ENCODE measurements around the gene FNBP1. TPM values are rescaled to one million over a fixed set of nuclear protein-coding genes. Genes with fewer than 3 reads are reported as not detected.

FNBP1 gene
- total RNA-seq, 1 donor from 2014 or later, result 38.2 TPM

- DNase-seq, result no peak
Measured at GRCh38 chr9:129858167-129858962, 184.6 kb downstream of the FNBP1 start.

DNA sequence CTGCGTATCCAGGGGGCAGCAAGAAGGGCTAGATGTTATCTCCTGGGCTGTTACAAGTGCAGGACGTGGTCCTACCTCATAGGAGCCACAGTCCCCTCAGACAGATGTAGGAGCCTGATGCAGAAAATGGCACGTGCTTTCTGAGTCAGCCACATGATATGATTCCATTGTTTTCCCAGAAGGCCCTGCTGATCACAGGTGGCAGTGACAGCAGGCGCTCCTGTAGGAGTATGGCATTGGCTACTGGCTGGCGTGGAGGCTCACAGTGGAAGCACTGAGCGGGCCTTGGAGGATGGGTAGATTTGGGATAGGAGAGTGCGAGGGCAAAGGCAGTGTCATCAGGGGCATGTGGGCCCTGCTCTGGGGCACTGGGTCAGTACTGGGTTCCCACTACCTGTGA is 185.8 kb downstream of the FNBP1 start:
- no peak for DNase-seq

DNA sequence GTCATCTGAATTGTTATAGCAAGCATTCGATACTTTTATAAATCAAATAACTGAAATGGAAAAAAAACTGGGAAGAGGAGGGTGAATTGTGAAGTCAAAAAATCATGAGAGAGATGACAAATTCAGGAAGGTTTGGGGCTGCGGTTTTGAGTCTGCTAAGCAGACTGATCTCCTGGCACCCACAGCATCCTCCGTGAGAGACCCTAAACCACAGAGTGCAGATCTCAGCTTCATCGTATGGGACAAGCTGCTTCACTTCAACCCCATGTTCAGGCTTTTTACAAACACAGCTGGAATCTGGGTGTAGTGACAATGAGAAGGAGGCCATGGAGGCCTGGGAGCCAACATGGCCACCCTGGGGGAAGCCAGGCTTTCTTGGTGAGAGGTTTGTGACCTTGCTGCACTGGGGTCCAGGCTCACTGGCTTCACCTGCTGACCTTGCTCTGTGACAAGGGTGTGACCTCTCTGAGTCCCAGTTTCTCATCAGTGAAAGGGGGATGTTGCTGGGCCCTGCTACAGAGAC is 188.3 kb downstream of the FNBP1 start:
- DNase-seq, result no peak

DNA sequence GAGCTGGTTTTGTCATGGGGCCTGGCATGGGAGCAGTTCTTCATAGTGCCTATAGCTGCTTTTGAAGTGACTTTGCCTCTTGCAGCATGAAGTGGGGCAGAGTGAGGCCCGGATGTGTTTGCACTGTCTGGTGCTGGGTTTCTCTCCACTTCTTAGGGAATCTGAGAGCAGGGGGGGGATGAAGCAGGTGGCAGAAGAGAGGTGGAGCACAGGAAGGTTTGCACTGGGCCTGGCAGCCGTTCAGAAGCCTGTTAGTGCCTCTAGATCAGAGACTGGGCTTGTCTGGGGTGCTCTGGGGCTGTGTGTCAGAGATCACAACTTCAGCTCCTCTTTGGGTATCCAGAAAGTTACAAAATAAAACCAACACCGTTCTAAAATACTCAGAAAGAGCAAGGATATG is 189.4 kb downstream of the FNBP1 start:
- DNase-seq, result no peak

DNA sequence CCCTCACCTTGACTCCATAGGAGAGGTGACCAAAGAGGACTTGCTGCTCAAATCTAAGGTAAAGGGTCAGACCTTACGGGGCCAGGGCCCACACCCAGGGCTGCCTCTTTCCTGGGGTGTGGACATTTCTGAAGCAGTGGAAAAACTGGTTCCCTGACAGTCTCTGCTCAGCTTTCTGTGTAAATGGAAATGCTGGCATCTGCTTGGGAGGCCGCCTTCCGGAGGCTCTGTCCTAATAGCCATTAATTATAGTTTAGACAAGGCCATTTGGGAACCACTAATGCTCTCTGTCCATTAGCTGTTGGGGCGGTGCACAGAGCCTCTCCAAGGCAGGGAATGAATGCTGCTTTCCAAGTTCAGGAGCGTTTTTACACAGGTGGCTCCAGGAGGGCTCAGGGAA is 190.4 kb downstream of the FNBP1 start:
- no peak for DNase-seq

GRCh38 chr9:129851821-129852220 is 191.2 kb downstream of the FNBP1 start:
- DNase-seq, result no peak

DNA sequence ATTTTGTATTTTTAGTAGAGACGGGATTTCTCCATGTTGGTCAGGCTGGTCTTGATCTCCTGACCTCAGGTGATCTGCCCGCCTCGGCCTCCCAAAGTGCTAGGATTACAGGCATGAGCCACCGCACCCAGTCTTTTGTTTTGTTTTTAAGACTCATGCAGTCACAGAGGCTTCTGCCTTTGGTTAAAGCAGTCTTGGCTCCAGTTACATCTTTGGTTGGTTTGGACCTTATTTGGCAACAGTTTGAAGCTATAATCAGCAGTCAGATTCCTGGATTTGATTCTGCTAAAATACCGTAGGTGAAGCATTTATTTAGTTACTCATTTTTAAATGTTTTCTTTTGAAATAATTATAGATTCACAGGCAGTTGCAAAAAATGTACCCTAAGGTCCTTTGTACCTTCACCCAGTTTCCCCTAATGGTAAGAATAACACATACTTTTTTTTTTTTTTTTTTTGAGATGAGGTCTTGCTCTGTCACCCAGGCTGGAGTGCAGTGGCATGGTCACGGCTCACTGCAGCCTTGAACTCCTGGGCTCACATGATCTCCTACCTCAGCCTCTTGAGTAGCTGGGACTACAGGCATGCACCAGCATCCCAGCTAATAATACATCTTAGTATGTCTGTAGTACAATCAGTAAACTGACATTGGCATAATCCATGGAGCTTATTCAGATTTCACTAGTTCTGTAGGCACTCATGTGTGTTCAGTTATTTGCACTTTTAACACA is 192.0 kb downstream of the FNBP1 start:
- DNase-seq, result no peak

DNA sequence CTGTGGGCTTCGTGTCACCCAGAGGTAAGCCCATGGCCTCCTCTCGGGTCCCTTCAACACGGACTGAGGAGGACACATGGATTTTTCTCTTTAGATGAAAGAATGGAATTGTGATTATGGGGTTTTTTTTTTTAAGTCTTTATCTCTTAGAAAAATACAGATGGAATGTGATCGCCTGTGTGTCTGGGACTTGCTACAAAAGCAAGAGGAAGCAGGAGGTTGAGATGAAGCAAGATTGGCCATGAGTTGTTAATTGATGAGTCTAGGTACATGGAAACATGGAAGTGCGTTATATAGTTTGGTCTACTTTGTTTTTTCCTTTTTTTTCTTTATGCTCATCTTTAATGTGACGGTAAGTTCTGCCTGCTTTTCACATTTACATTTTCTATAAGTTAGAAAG is 193.1 kb downstream of the FNBP1 start:
- no peak for DNase-seq

GRCh38 chr9:129848712-129849441 is 194.1 kb downstream of the FNBP1 start:
- no peak for DNase-seq

DNA sequence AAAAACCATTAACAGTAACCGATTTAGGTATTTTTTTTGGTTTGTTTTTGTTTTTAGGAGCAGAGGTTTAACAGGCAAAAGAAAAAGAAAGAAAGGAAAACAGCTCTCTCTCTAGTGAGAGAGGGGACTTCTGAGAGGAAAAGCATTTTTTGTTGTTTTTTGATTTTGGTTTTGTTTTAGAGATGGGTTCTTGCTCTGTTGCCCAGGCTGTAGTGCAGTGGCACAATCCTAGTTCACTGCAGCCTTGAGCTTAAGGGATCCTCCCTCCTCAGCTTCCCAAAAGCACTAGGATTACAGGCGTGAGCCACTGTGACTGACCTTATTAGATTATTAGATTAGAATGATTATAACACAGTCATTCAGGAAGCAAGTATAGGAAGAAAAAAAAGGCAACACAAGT is 197.6 kb downstream of the FNBP1 start:
- no peak for DNase-seq

- no peak for DNase-seq
Measured at GRCh38 chr9:129841071-129841470, 201.9 kb downstream of the FNBP1 start.

- DNase-seq, result no peak
Measured at GRCh38 chr9:129840034-129840433, 203.0 kb downstream of the FNBP1 start.

DNA sequence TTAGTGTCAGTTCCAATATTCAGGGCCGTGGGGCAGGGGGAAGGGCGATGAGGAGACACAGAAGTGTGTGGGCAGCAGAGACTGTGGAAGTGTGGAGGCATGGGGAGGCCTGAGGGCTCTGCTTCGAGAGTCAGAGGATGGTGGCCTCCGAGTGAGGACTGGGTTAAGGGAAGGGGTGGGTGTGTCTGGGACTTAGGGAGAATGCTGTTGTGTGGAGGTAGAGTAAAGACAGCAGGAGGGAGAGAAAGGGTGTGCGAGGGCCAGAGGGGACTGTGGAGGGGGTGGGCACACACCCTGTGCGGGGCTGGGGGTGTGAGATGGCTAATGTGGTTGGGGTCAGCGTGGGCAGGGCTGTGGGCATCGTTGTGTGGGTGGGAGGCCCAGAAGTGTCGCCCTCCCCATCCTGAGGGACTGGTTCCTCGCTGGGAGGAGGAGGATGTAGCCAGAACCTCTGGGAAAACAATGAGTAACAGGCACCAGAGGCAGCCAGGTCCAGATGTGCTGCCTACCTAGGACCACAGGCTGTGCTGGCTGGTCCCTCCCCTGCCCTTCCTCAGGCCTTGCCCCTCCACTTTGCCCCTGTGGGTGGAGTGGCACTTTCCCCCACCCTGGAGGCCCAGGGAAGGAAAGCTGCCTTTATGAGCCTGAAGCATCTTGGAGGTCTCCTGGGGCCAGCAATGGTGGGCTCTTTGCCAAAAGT is 203.5 kb downstream of the FNBP1 start:
- no peak for DNase-seq

DNA sequence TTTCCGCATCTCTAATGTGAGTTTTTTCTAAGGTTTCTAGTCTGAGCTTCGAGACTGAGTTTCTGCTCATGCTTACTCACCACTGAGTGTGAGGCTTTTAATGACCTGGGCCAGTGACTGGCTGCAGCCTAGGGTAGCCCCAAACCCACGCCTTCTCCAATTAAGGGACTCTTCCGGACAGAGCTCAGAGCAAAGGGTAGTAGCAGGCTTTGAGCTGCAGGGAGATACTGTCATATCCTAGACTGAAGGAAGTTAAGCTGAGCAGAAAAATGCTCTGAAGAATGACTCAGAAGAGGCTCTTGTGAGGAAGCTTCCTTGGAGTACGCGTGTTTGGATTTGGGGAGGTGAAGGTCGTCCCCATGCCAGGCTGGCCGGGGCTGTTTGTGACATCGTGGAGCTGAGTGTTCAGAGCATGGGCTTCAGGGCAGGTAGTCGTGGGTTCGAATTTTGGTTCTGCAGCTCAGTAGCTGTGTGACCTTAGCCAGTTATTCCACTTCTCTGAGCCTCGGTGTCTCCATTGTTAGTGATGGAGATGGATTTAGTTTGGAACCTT is 204.2 kb downstream of the FNBP1 start:
- DNase-seq, result no peak

Small RNAs within 50 kb of the gene (small RNA-seq; reads per million reads assigned to genes)
- gene MIR6855 (ENCODE audit: low replicate concordance), result not detected

Other genes starting within 250 kb of the FNBP1 start
- 24.4 TPM for gene TOR1B, start 240.0 kb downstream of the FNBP1 start, total RNA-seq
- gene TOR1A, start 219.1 kb downstream of the FNBP1 start, total RNA-seq, result 26.3 TPM
- gene C9orf78, start 207.9 kb downstream of the FNBP1 start, total RNA-seq, result 37.2 TPM
- 11.8 TPM for gene USP20, start 207.7 kb downstream of the FNBP1 start, total RNA-seq
- gene GPR107, start 10.7 kb upstream of the FNBP1 start, total RNA-seq, result 30.0 TPM
- gene NCS1, start 129.2 kb upstream of the FNBP1 start, total RNA-seq, result 20.2 TPM
- 30.9 TPM for gene HMCN2, start 222.6 kb upstream of the FNBP1 start, total RNA-seq